Brain microvascular endothelial cell (primary cell): ENCODE data around the gene CNIH3.

Experiments used
- DNase-seq: peaks from one replicate; pipeline ENCODE4 v3.0.0-alpha.2; 2020
- H3K27ac ChIP-seq: fragments of 250-450 bp; sonication (Bioruptor Pico); 2 replicates; pipeline ENCODE4 v1.5.1; 2020; ENCODE audit warnings: mild to moderate bottlenecking, moderate library complexity
- H3K27me3 ChIP-seq: fragments of 250-450 bp; sonication (Bioruptor Pico); replicated peaks from 2 replicates; pipeline ENCODE4 v1.5.1; 2020; ENCODE audit warnings: mild to moderate bottlenecking
- H3K36me3 ChIP-seq: fragments of 250-450 bp; sonication (Bioruptor Pico); replicated peaks from 2 replicates; pipeline ENCODE4 v1.5.1; 2020; ENCODE audit warnings: mild to moderate bottlenecking
- H3K4me3 ChIP-seq: 2 replicates; pipeline ENCODE4 v1.5.1; 2011; ENCODE audit warnings: low read depth, mild to moderate bottlenecking, control low read depth, low read length, moderate library complexity
- in situ Hi-C: cut with HindIII; loops from 2 replicates; pipeline ENCODE4 v1.10.0; 2017; ENCODE audit warnings: low sequenced_read_pairs, low pct_ligation_motif_present
- TF ChIP-seq, protein P1 (sequence below): IDR thresholded peaks from 2 replicates; pipeline ENCODE4 v1.5.1; 2011; ENCODE audit warnings: low read depth, mild to moderate bottlenecking, moderate library complexity, low read length, control low read depth, inconsistent platforms; ENCODE audit errors: missing control alignments

Gene CNIH3

GRCh38 chr1:224631462-224632115, 15.5 kb downstream of the CNIH3 start:
- no peaks in the 10 kb centered on the region for H3K27me3 ChIP-seq

GRCh38 chr1:224632381-224632871, 16.3 kb downstream of the CNIH3 start:
- Histone ChIP-seq H3K27ac (peak overlapping the region; percentile 80), H3K27me3 (no peaks in the 10 kb centered on the region), H3K4me3 (no peak overlapping the region), H3K36me3 (no peaks in the 10 kb centered on the region)
- in situ Hi-C loops, result no loop called here
- DNase-seq, result peak; percentile 91
- TF ChIP-seq, protein P1, sequence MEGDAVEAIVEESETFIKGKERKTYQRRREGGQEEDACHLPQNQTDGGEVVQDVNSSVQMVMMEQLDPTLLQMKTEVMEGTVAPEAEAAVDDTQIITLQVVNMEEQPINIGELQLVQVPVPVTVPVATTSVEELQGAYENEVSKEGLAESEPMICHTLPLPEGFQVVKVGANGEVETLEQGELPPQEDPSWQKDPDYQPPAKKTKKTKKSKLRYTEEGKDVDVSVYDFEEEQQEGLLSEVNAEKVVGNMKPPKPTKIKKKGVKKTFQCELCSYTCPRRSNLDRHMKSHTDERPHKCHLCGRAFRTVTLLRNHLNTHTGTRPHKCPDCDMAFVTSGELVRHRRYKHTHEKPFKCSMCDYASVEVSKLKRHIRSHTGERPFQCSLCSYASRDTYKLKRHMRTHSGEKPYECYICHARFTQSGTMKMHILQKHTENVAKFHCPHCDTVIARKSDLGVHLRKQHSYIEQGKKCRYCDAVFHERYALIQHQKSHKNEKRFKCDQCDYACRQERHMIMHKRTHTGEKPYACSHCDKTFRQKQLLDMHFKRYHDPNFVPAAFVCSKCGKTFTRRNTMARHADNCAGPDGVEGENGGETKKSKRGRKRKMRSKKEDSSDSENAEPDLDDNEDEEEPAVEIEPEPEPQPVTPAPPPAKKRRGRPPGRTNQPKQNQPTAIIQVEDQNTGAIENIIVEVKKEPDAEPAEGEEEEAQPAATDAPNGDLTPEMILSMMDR, result no peak

More at GRCh38 chr1:224631462-224632115, 15.5 kb downstream of the CNIH3 start:
- Histone ChIP-seq H3K4me3 (no peak overlapping the region), H3K36me3 (no peaks in the 10 kb centered on the region), H3K27ac (peak overlapping the region; percentile 80)
- TF ChIP-seq, protein P1, result no peak
- in situ Hi-C loops, result no loop called here
- DNase-seq, result no peak

GRCh38 chr1:224632921-224633321, 16.8 kb downstream of the CNIH3 start:
- no peaks in the 10 kb centered on the region for H3K27me3 ChIP-seq
- DNase-seq, result no peak
- no peaks in the 10 kb centered on the region for H3K36me3 ChIP-seq
- H3K4me3 ChIP-seq, result no peak overlapping the region
- in situ Hi-C loops, result no loop called here
- peak overlapping the region; percentile 80 for H3K27ac ChIP-seq
- TF ChIP-seq, protein P1, result no peak

GRCh38 chr1:224635356-224635755, 19.2 kb downstream of the CNIH3 start:
- in situ Hi-C loops, result no loop called here
- peak; percentile 86 for DNase-seq
- H3K27ac ChIP-seq, result no peak overlapping the region

GRCh38 chr1:224637515-224637914, 21.4 kb downstream of the CNIH3 start:
- H3K27ac ChIP-seq, result peak overlapping the region; percentile 39

More at GRCh38 chr1:224635356-224635755, 19.2 kb downstream of the CNIH3 start:
- Histone ChIP-seq H3K27me3 (no peaks in the 10 kb centered on the region), H3K36me3 (no peaks in the 10 kb centered on the region), H3K4me3 (no peak overlapping the region)
- TF ChIP-seq, protein P1, result no peak

More at GRCh38 chr1:224637515-224637914, 21.4 kb downstream of the CNIH3 start:
- no peaks in the 10 kb centered on the region for H3K27me3 ChIP-seq
- TF ChIP-seq, protein P1, result no peak
- H3K36me3 ChIP-seq, result no peaks in the 10 kb centered on the region
- H3K4me3 ChIP-seq, result no peak overlapping the region
- DNase-seq, result peak; percentile 95
- in situ Hi-C loops, result no loop called here
